GM23248 (cell line): ENCODE data around the gene ERC2. TPM values are rescaled to one million over a fixed set of nuclear protein-coding genes. Genes with fewer than 3 reads are reported as not detected.

Source experiments
- DNase-seq: peaks from one replicate; pipeline ENCODE4 v3.0.0-alpha.2; 2015
- H2AFZ ChIP-seq: fragments of 200-600 bp; sonication (generic); 2 replicates; pipeline ENCODE4 v1.6.1; 2016; ENCODE audit warnings: antibody characterized with exemption
- H3F3A ChIP-seq: fragments of 200-600 bp; sonication (generic); 2 replicates; pipeline ENCODE4 v1.6.1; 2016; ENCODE audit warnings: mild to moderate bottlenecking, antibody characterized with exemption, mixed run types; ENCODE audit not compliant: insufficient read depth
- H3K27ac ChIP-seq: fragments of 200-600 bp; sonication (generic); 2 replicates; pipeline ENCODE4 v1.5.1; 2016; ENCODE audit warnings: mild to moderate bottlenecking
- H3K27me3 ChIP-seq: fragments of 200-600 bp; sonication (generic); replicated peaks from 2 replicates; pipeline ENCODE4 v1.6.1; 2016; ENCODE audit warnings: mild to moderate bottlenecking; ENCODE audit not compliant: insufficient read depth
- H3K36me3 ChIP-seq: fragments of 200-600 bp; sonication (generic); 2 replicates; pipeline ENCODE4 v1.6.1; 2016; ENCODE audit warnings: low read depth, mild to moderate bottlenecking
- H3K4me1 ChIP-seq: fragments of 200-600 bp; sonication (generic); 2 replicates; pipeline ENCODE4 v1.6.1; 2016; ENCODE audit warnings: mild to moderate bottlenecking; ENCODE audit not compliant: insufficient read depth
- H3K4me2 ChIP-seq: fragments of 200-600 bp; sonication (generic); one replicate; pipeline ENCODE4 v1.6.1; 2016; ENCODE audit warnings: mild to moderate bottlenecking; ENCODE audit not compliant: unreplicated experiment
- H3K4me3 ChIP-seq: fragments of 200-600 bp; sonication (generic); 2 replicates; pipeline ENCODE4 v1.5.1; 2016; ENCODE audit warnings: mild to moderate bottlenecking
- H3K79me2 ChIP-seq: fragments of 200-600 bp; sonication (generic); 2 replicates; pipeline ENCODE4 v1.6.1; 2016; ENCODE audit warnings: mild to moderate bottlenecking; ENCODE audit not compliant: insufficient read depth
- H3K9ac ChIP-seq: fragments of 200-600 bp; sonication (generic); 2 replicates; pipeline ENCODE4 v1.6.1; 2016; ENCODE audit warnings: mild to moderate bottlenecking
- H3K9me2 ChIP-seq: fragments of 200-600 bp; sonication (generic); 2 replicates; pipeline ENCODE4 v1.6.1; 2016; ENCODE audit warnings: mixed run types, mild to moderate bottlenecking, moderate library complexity; ENCODE audit not compliant: insufficient read depth
- H3K9me3 ChIP-seq: fragments of 200-600 bp; sonication (generic); one replicate; pipeline ENCODE4 v1.6.1; 2017; ENCODE audit warnings: low read depth
- H4K20me1 ChIP-seq: fragments of 200-600 bp; sonication (generic); 2 replicates; pipeline ENCODE4 v1.6.0; 2016; ENCODE audit not compliant: insufficient read depth
- EZH2 ChIP-seq: fragments of 200-600 bp; sonication (generic); IDR thresholded peaks from 2 replicates; pipeline ENCODE4 v1.6.1; 2018; ENCODE audit warnings: antibody characterized with exemption, mild to moderate bottlenecking; ENCODE audit not compliant: insufficient read depth, poor library complexity, severe bottlenecking
- EZH2phosphoT487 ChIP-seq: fragments of 200-600 bp; sonication (generic); IDR thresholded peaks from 2 replicates; pipeline ENCODE4 v1.6.1; 2018; ENCODE audit warnings: antibody characterized with exemption, moderate library complexity, mild to moderate bottlenecking, low read depth; ENCODE audit not compliant: insufficient read depth
- WGBS, 2 experiments: methylation state at CpG; one replicate each; pipeline ENCODE4 v1.1.6; 2015 to 2017; ENCODE audit warnings: low lambda C conversion rate in 2 of 2, low coverage in 1 of 2; ENCODE audit errors: missing lambda C conversion rate in 2 of 2; 5-methylcytosine and 5-hydroxymethylcytosine counted together
- in situ Hi-C: fragments of 300-500 bp; cut with MboI; formaldehyde crosslinking; loops from 2 replicates; pipeline ENCODE4 v1.15.0; 2020
- polyA plus RNA-seq: library from polyadenylated mRNA; unstranded; fragments of >200 nt; fragmentation: Nextera tagmentation; extraction: Ambion mirVana; gene quantifications from 2 replicates; pipeline ENCODE4 v1.2.1, GENCODE V29; 2016
- total RNA-seq: library from RNA; depleted of rRNA; stranded (reverse); fragments of >200 nt; shearing (Covaris generic); gene quantifications from 2 replicates; pipeline ENCODE4 v1.2.3, GENCODE V29; 2014

Gene ERC2
- total and polyA plus RNA-seq, 2 experiments from 2014 or later, result not detected

- H3K9me3 ChIP-seq, result no peaks in the 10 kb centered on the region
- in situ Hi-C loops, result no loop called here
- no peak overlapping the region for H2AFZ ChIP-seq
- no peaks in the 10 kb centered on the region for H3K9me2 ChIP-seq
- no peak overlapping the region for H3K4me3 ChIP-seq
- no peaks in the 10 kb centered on the region for H3K79me2 ChIP-seq
- DNase-seq, result no peak
- no peaks in the 10 kb centered on the region for H4K20me1 ChIP-seq
- TF ChIP-seq EZH2phosphoT487 (no peak), EZH2 (no peak)
- no peak overlapping the region for H3K9ac ChIP-seq
- 37 to 42% methylated on average over 2 of the region's 2 CpGs for whole genome bisulfite sequencing, 2 experiments
- no peak overlapping the region for H3K4me2 ChIP-seq
- H3F3A ChIP-seq, result no peaks in the 10 kb centered on the region
- no peak overlapping the region for H3K27ac ChIP-seq
- H3K4me1 ChIP-seq, result no peaks in the 10 kb centered on the region
- H3K27me3 ChIP-seq, result 0 out of 2 replicates have a peak, but pooled peaks cover 6% of the 10 kb centered on the region
- H3K36me3 ChIP-seq, result no peaks in the 10 kb centered on the region
Measured at GRCh38 chr3:55879901-55880331, 588.4 kb downstream of the ERC2 start.

GRCh38 chr3:55877703-55878102, 590.6 kb downstream of the ERC2 start:
- H2AFZ ChIP-seq, result no peak overlapping the region
- H3K27ac ChIP-seq, result no peak overlapping the region
- no peak for TF ChIP-seq EZH2phosphoT487
- no peaks in the 10 kb centered on the region for H3K36me3 ChIP-seq
- 38% methylated on average over 4 of the region's 4 CpGs for WGBS, 2 experiments
- H3F3A ChIP-seq, result no peaks in the 10 kb centered on the region
- in situ Hi-C loops, result no loop called here
- no peak for DNase-seq
- H3K4me1 ChIP-seq, result no peaks in the 10 kb centered on the region
- H3K9me3 ChIP-seq, result no peaks in the 10 kb centered on the region
- H3K4me3 ChIP-seq, result no peak overlapping the region
- H3K79me2 ChIP-seq, result no peaks in the 10 kb centered on the region
- no peaks in the 10 kb centered on the region for H3K9me2 ChIP-seq
- H3K9ac ChIP-seq, result no peak overlapping the region
- peaks cover 6% of the 10 kb centered on the region; the same call in 1 of the 2 replicates for H3K27me3 ChIP-seq
- H3K4me2 ChIP-seq, result no peak overlapping the region
- H4K20me1 ChIP-seq, result no peaks in the 10 kb centered on the region

GRCh38 chr3:55876560-55876959, 591.7 kb downstream of the ERC2 start:
- in situ Hi-C loops, result no loop called here
- TF ChIP-seq EZH2 (no peak), EZH2phosphoT487 (no peak)
- DNase-seq, result no peak
- Histone ChIP-seq H3K27me3 (peaks cover 6% of the 10 kb centered on the region; the same call in 1 of the 2 replicates), H3K9ac (no peak overlapping the region), H3K4me1 (no peaks in the 10 kb centered on the region), H3K27ac (no peak overlapping the region), H4K20me1 (no peaks in the 10 kb centered on the region), H3K9me2 (no peaks in the 10 kb centered on the region), H3K4me3 (no peak overlapping the region), H3K79me2 (no peaks in the 10 kb centered on the region), H3K4me2 (no peak overlapping the region), H2AFZ (no peak overlapping the region), H3F3A (no peaks in the 10 kb centered on the region), H3K9me3 (no peaks in the 10 kb centered on the region), H3K36me3 (no peaks in the 10 kb centered on the region)

GRCh38 chr3:55875113-55875512, 593.2 kb downstream of the ERC2 start:
- no peaks in the 10 kb centered on the region for H3K9me2 ChIP-seq
- H3F3A ChIP-seq, result no peaks in the 10 kb centered on the region
- H3K9ac ChIP-seq, result no peak overlapping the region
- no peaks in the 10 kb centered on the region for H3K36me3 ChIP-seq
- no peaks in the 10 kb centered on the region for H3K4me1 ChIP-seq
- no peak for DNase-seq
- no peaks in the 10 kb centered on the region; the same call in 1 of the 2 replicates for H3K27me3 ChIP-seq
- H2AFZ ChIP-seq, result no peak overlapping the region
- H3K4me2 ChIP-seq, result no peak overlapping the region
- H3K9me3 ChIP-seq, result no peaks in the 10 kb centered on the region
- H3K4me3 ChIP-seq, result no peak overlapping the region
- TF ChIP-seq EZH2, result no peak
- no peak for TF ChIP-seq EZH2phosphoT487
- WGBS, 2 experiments, result 5 to 19% methylated on average over 1 of the region's 1 CpG
- in situ Hi-C loops, result no loop called here
- no peaks in the 10 kb centered on the region for H4K20me1 ChIP-seq
- no peak overlapping the region for H3K27ac ChIP-seq
- H3K79me2 ChIP-seq, result no peaks in the 10 kb centered on the region
